ENCODE measurements around the gene PRKAG1. TPM values are rescaled to one million over a fixed set of nuclear protein-coding genes. Genes with fewer than 3 reads are reported as not detected.

PRKAG1 gene
- total RNA-seq, 1 donor from 2014 or later = 67.0 TPM

GRCh38 chr12:49043241-49043640 lies 24.7 kb upstream of the PRKAG1 start:
- no peak overlapping the region for H3K4me3 ChIP-seq
- H3K4me1 ChIP-seq = no peaks in the 10 kb centered on the region
- intact Hi-C loops (cut with DNase I) = no loop called here
- H3K27me3 ChIP-seq = no peaks in the 10 kb centered on the region
- peaks cover 3 to 96% of the 10 kb centered on the region in 2 donors for H3K36me3 ChIP-seq
- DNase-seq (ENCODE audit: extremely low spot score in 2 of 2) = no peak
- no peak overlapping the region for H3K27ac ChIP-seq
- TF ChIP-seq CTCF (IDR thresholded peaks at IDR 0.05) (no peak), POLR2AphosphoS5 (IDR thresholded peaks at IDR 0.05; ENCODE audit: insufficient read depth in 1 of 2, low read depth in 1 of 2) (no peak), POLR2A (IDR thresholded peaks at IDR 0.05) (no peak)
- no peaks in the 10 kb centered on the region for H3K9me3 ChIP-seq

DNA sequence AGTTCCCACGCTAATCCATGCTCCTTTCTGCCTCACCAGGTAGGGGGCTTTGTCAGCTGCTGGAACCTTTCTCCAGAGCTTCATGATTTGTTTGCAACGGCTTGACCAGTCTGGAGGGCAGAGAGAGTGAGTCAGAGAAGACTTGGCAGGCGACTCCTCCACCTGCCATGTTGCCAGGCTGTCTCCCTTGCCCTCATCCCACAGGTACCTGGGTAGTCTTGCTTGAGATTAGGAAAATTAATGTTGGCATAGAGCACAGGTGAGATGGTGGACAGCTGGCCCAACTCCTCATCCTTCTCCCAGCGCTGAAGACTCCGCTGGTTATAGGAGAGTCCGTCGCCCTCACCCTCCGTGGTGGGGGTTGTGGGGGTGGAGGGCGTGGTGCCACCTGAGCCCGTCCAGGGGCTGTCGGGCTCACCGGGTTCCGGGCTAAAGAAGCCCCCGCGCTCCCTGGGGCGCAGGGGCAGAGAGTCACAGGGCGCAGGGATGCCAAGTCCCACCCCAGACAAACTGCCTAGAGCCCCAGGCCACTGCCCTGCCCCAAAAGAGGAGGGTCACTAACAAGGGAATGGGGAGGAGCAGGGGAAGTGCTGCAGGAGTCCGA lies 23.4 kb upstream of the PRKAG1 start:
- no peak for TF ChIP-seq CTCF (IDR thresholded peaks at IDR 0.05)
- no peak for TF ChIP-seq POLR2A (IDR thresholded peaks at IDR 0.05)
- no peak for TF ChIP-seq POLR2AphosphoS5 (IDR thresholded peaks at IDR 0.05; ENCODE audit: insufficient read depth in 1 of 2, low read depth in 1 of 2)
- H3K4me1 ChIP-seq = no peaks in the 10 kb centered on the region
- peaks cover 3 to 100% of the 10 kb centered on the region in 2 donors for H3K36me3 ChIP-seq

GRCh38 chr12:49041036-49041880 lies 22.7 kb upstream of the PRKAG1 start:
- TF ChIP-seq POLR2AphosphoS5 (IDR thresholded peaks at IDR 0.05; ENCODE audit: insufficient read depth in 1 of 2, low read depth in 1 of 2) (no peak), CTCF (IDR thresholded peaks at IDR 0.05) (no peak), POLR2A (IDR thresholded peaks at IDR 0.05) (no peak)
- no peak overlapping the region for H3K27ac ChIP-seq
- H3K27me3 ChIP-seq = no peaks in the 10 kb centered on the region
- H3K4me1 ChIP-seq = no peaks in the 10 kb centered on the region
- no peaks in the 10 kb centered on the region for H3K9me3 ChIP-seq
- no peak overlapping the region for H3K4me3 ChIP-seq
- intact Hi-C loops (cut with DNase I) = no loop called here
- peaks cover 3 to 99% of the 10 kb centered on the region in 2 donors for H3K36me3 ChIP-seq
- DNase-seq (ENCODE audit: extremely low spot score in 2 of 2) = no peak

More for the DNA sequence above, 23.4 kb upstream of the PRKAG1 start:
- H3K27me3 ChIP-seq = no peaks in the 10 kb centered on the region
- no peak overlapping the region for H3K4me3 ChIP-seq
- DNase-seq (ENCODE audit: extremely low spot score in 2 of 2) = no peak
- intact Hi-C loops (cut with DNase I) = no loop called here
- no peak overlapping the region for H3K27ac ChIP-seq
- H3K9me3 ChIP-seq = no peaks in the 10 kb centered on the region

GRCh38 chr12:49040364-49040855 lies 21.8 kb upstream of the PRKAG1 start:
- peaks cover 3 to 92% of the 10 kb centered on the region in 2 donors for H3K36me3 ChIP-seq
- intact Hi-C loops (cut with DNase I) = no loop called here

More at GRCh38 chr12:49040364-49040855, 21.8 kb upstream of the PRKAG1 start:
- Histone ChIP-seq H3K27ac (no peak overlapping the region), H3K4me1 (no peaks in the 10 kb centered on the region), H3K9me3 (no peaks in the 10 kb centered on the region), H3K27me3 (no peaks in the 10 kb centered on the region), H3K4me3 (no peak overlapping the region)
- TF ChIP-seq POLR2A (IDR thresholded peaks at IDR 0.05) (no peak), POLR2AphosphoS5 (IDR thresholded peaks at IDR 0.05; ENCODE audit: insufficient read depth in 1 of 2, low read depth in 1 of 2) (no peak), CTCF (IDR thresholded peaks at IDR 0.05) (no peak)
- DNase-seq (ENCODE audit: extremely low spot score in 2 of 2) = no peak

All from vagina (tissue), 2 donors.